HG02938 (cell line): ENCODE results near the gene LONRF2.

ENCODE experiments used
- ATAC-seq: cut with Tn5 transposase; IDR thresholded peaks from one replicate; pipeline ENCODE4 v1.9.1; 2021; ENCODE audit warnings: mild to moderate bottlenecking, moderate library complexity; ENCODE audit not compliant: unreplicated experiment

The LONRF2 gene

GRCh38 chr2:100301881-100302584 lies 20.3 kb downstream of the LONRF2 start:
- ATAC-seq: no peak

GRCh38 chr2:100299548-100299947 lies 22.8 kb downstream of the LONRF2 start:
- no peak for ATAC-seq

GRCh38 chr2:100297511-100297910 lies 24.8 kb downstream of the LONRF2 start:
- ATAC-seq: no peak

GRCh38 chr2:100294162-100294497 lies 28.2 kb downstream of the LONRF2 start:
- no peak for ATAC-seq

GRCh38 chr2:100293341-100294161 lies 28.8 kb downstream of the LONRF2 start:
- ATAC-seq: no peak

- ATAC-seq: no peak
Measured at GRCh38 chr2:100292022-100292580, 30.2 kb downstream of the LONRF2 start.

- ATAC-seq: no peak
Measured at GRCh38 chr2:100291152-100291970, 30.9 kb downstream of the LONRF2 start.

GRCh38 chr2:100290718-100291151 lies 31.6 kb downstream of the LONRF2 start:
- no peak for ATAC-seq

GRCh38 chr2:100289020-100289419 lies 33.3 kb downstream of the LONRF2 start:
- no peak for ATAC-seq

GRCh38 chr2:100286318-100286717 lies 36.0 kb downstream of the LONRF2 start:
- no peak for ATAC-seq

GRCh38 chr2:100285691-100286090 lies 36.6 kb downstream of the LONRF2 start:
- no peak for ATAC-seq

- no peak for ATAC-seq
Measured at GRCh38 chr2:100285011-100285410, 37.3 kb downstream of the LONRF2 start.

- ATAC-seq: no peak
Measured at GRCh38 chr2:100283724-100284501, 38.4 kb downstream of the LONRF2 start.

- ATAC-seq: no peak
Measured at GRCh38 chr2:100281521-100282438, 40.5 kb downstream of the LONRF2 start.

- no peak for ATAC-seq
Measured at GRCh38 chr2:100279586-100280534, 42.4 kb downstream of the LONRF2 start.

- no peak for ATAC-seq
Measured at GRCh38 chr2:100278986-100279385, 43.3 kb downstream of the LONRF2 start.

GRCh38 chr2:100278501-100278900 lies 43.8 kb downstream of the LONRF2 start:
- ATAC-seq: no peak

- ATAC-seq: no peak
Measured at GRCh38 chr2:100277540-100278207, 44.6 kb downstream of the LONRF2 start.
